Urinary bladder (tissue), 4 donors: ENCODE data around the gene HEATR5A. TPM values are rescaled to one million over a fixed set of nuclear protein-coding genes. Genes with fewer than 3 reads are reported as not detected.
"Not testable (repeated sequence)": the region's sequence is repeated elsewhere in the genome, so short reads cannot be mapped to it uniquely, and the experiment has no call there.

ENCODE experiments used
- DNase-seq: peaks from one replicate; pipeline ENCODE4 v3.0.0-alpha.2; 2015; ENCODE audit errors: extremely low spot score
- H3K27ac ChIP-seq: one replicate; pipeline ENCODE4 v1.5.1; 2013; ENCODE audit warnings: low read depth, mild to moderate bottlenecking, moderate library complexity
- H3K36me3 ChIP-seq: one replicate; pipeline ENCODE4 v1.6.1; 2013; ENCODE audit warnings: mild to moderate bottlenecking, moderate library complexity; ENCODE audit not compliant: insufficient read depth
- H3K4me1 ChIP-seq: one replicate; pipeline ENCODE4 v1.6.1; 2013; ENCODE audit warnings: mild to moderate bottlenecking, moderate library complexity; ENCODE audit not compliant: insufficient read depth
- H3K4me3 ChIP-seq: one replicate; pipeline ENCODE4 v1.5.1; 2013; ENCODE audit warnings: low read depth, low read length
- WGBS: extraction: QIAGEN DNeasy Blood & Tissue Kit; methylation state at CpG from one replicate; pipeline ENCODE4 v1.1.7; 2013; 5-methylcytosine and 5-hydroxymethylcytosine counted together
- polyA plus RNA-seq: library from polyadenylated mRNA; stranded (reverse); fragments of 200-250 nt; gene quantifications from one replicate; pipeline ENCODE4 v1.2.3, GENCODE V29; 2013
- total RNA-seq: library from RNA; depleted of rRNA; stranded (reverse); fragments of >200 nt; gene quantifications from one replicate; pipeline ENCODE4 v1.2.3, GENCODE V29; 2014
- donor health status: healthy with polysubstance abuse.
- donor health status: healthy.

The HEATR5A gene
- total and polyA plus RNA-seq, 2 donors, result 12.0 to 74.8 TPM

GRCh38 chr14:31389946-31390345 lies 30.4 kb downstream of the HEATR5A start:
- Histone ChIP-seq H3K4me3 (no peak overlapping the region), H3K4me1 (no peaks in the 10 kb centered on the region), H3K36me3 (peaks cover 3% of the 10 kb centered on the region), H3K27ac (no peak overlapping the region)
- 54% methylated on average over 2 of the region's 2 CpGs for WGBS
- DNase-seq, result no peak

- H3K36me3 ChIP-seq, result peaks cover 1% of the 10 kb centered on the region
- no peak overlapping the region for H3K27ac ChIP-seq
- no peak overlapping the region for H3K4me3 ChIP-seq
- H3K4me1 ChIP-seq, result no peaks in the 10 kb centered on the region
- WGBS, result 47% methylated on average over 5 of the region's 5 CpGs
- no peak for DNase-seq
Observed at GRCh38 chr14:31388687-31389413, 31.5 kb downstream of the HEATR5A start.

GRCh38 chr14:31387091-31387490 lies 33.3 kb downstream of the HEATR5A start:
- no peak for DNase-seq
- Histone ChIP-seq H3K4me1 (no peaks in the 10 kb centered on the region), H3K27ac (no peak overlapping the region), H3K36me3 (peaks cover 3% of the 10 kb centered on the region), H3K4me3 (no peak overlapping the region)
- WGBS, result 95% methylated on average over 7 of the region's 7 CpGs

- Histone ChIP-seq H3K36me3 (peaks cover 4% of the 10 kb centered on the region), H3K27ac (no peak overlapping the region), H3K4me1 (no peaks in the 10 kb centered on the region), H3K4me3 (no peak overlapping the region)
- no peak for DNase-seq
- 98% methylated on average over 5 of the region's 5 CpGs for WGBS
Observed at GRCh38 chr14:31386271-31386670, 34.1 kb downstream of the HEATR5A start.

GRCh38 chr14:31382221-31382620 lies 38.1 kb downstream of the HEATR5A start:
- no peak for DNase-seq
- Histone ChIP-seq H3K36me3 (peaks cover 8% of the 10 kb centered on the region), H3K4me3 (no peak overlapping the region), H3K4me1 (no peaks in the 10 kb centered on the region), H3K27ac (no peak overlapping the region)
- 93% methylated on average over 1 of the region's 1 CpG for WGBS

GRCh38 chr14:31380106-31380505 lies 40.2 kb downstream of the HEATR5A start:
- peaks cover 8% of the 10 kb centered on the region for H3K36me3 ChIP-seq
- H3K4me3 ChIP-seq, result no peak overlapping the region
- H3K27ac ChIP-seq, result no peak overlapping the region
- no peak for DNase-seq
- H3K4me1 ChIP-seq, result no peaks in the 10 kb centered on the region
- WGBS, result 85% methylated on average over 3 of the region's 3 CpGs

- not testable (repeated sequence) for H3K36me3 ChIP-seq, DNase-seq, H3K27ac ChIP-seq, H3K4me1 ChIP-seq, H3K4me3 ChIP-seq
- WGBS, result 95% methylated on average over 16 of the region's 16 CpGs
Observed at GRCh38 chr14:31379125-31379947, 41.0 kb downstream of the HEATR5A start.

- DNase-seq, result no peak
- Histone ChIP-seq H3K27ac (no peak overlapping the region), H3K4me3 (no peak overlapping the region), H3K36me3 (peaks cover 5% of the 10 kb centered on the region), H3K4me1 (no peaks in the 10 kb centered on the region)
- 94% methylated on average over 5 of the region's 5 CpGs for WGBS
Observed at GRCh38 chr14:31377433-31377832, 42.9 kb downstream of the HEATR5A start.

- H3K27ac ChIP-seq, result no peak overlapping the region
- DNase-seq, result no peak
- no peak overlapping the region for H3K4me3 ChIP-seq
- 62% methylated on average over 2 of the region's 2 CpGs for WGBS
- no peaks in the 10 kb centered on the region for H3K4me1 ChIP-seq
- H3K36me3 ChIP-seq, result no peaks in the 10 kb centered on the region
Observed at GRCh38 chr14:31371646-31372045, 48.7 kb downstream of the HEATR5A start.

GRCh38 chr14:31363331-31364073 lies 56.8 kb downstream of the HEATR5A start:
- Histone ChIP-seq H3K27ac (no peak overlapping the region), H3K4me3 (no peak overlapping the region), H3K4me1 (no peaks in the 10 kb centered on the region), H3K36me3 (peaks cover 3% of the 10 kb centered on the region)
- 94% methylated on average over 5 of the region's 5 CpGs for WGBS
- no peak for DNase-seq

- WGBS, result 97% methylated on average over 4 of the region's 4 CpGs
- H3K4me3 ChIP-seq, result no peak overlapping the region
- H3K36me3 ChIP-seq, result peaks cover 4% of the 10 kb centered on the region
- no peak overlapping the region for H3K27ac ChIP-seq
- no peaks in the 10 kb centered on the region for H3K4me1 ChIP-seq
- no peak for DNase-seq
Observed at GRCh38 chr14:31362746-31363145, 57.6 kb downstream of the HEATR5A start.

GRCh38 chr14:31361761-31362160 lies 58.6 kb downstream of the HEATR5A start:
- not testable (repeated sequence) for H3K4me1 ChIP-seq, DNase-seq, H3K36me3 ChIP-seq, H3K27ac ChIP-seq, H3K4me3 ChIP-seq
- 96% methylated on average over 4 of the region's 4 CpGs for WGBS

- Histone ChIP-seq H3K4me1 (no peaks in the 10 kb centered on the region), H3K36me3 (peaks cover 4% of the 10 kb centered on the region), H3K27ac (no peak overlapping the region), H3K4me3 (no peak overlapping the region)
- no peak for DNase-seq
- WGBS, result 87% methylated on average over 3 of the region's 3 CpGs
Observed at GRCh38 chr14:31360919-31361662, 59.3 kb downstream of the HEATR5A start.
